ENCODE measurements around the gene HS6ST1. TPM values are rescaled to one million over a fixed set of nuclear protein-coding genes. Genes with fewer than 3 reads are reported as not detected.

The HS6ST1 gene
- total RNA-seq, 1 donor from 2014 or later = 17.9 TPM

DNA sequence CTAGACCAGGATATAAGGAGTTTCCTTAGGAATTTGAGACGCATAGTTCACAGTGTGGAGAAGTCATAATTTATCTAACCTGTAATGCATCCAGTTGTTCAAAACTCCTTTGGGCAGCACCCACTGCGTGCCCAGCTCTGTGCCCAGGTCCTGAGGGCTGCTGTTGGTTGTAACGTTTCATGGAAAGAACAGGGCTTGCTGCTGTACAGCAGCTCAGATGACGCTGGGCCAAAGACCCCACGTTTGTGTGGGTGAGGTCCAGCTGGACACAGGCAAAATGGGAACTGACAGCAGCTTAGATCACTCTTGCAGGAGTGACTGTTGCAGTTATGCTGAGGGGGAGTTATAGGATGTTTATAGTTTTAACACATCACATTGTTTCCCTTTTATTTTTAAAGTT lies 30.0 kb upstream of the HS6ST1 start:
- no peak for DNase-seq (ENCODE audit: low read depth in 2 of 2)

- DNase-seq (ENCODE audit: low read depth in 2 of 2) = peak in 1 of 2 donors; percentile 64
These were observed 29.3 kb upstream of the HS6ST1 start for GRCh38 chr2:128347701-128348539.

GRCh38 chr2:128347171-128347558 lies 28.5 kb upstream of the HS6ST1 start:
- peak in 1 of 2 donors; percentile 25 for DNase-seq (ENCODE audit: low read depth in 2 of 2)

GRCh38 chr2:128346291-128347170 lies 27.9 kb upstream of the HS6ST1 start:
- no peak for DNase-seq (ENCODE audit: low read depth in 2 of 2)

GRCh38 chr2:128345436-128346165 lies 26.9 kb upstream of the HS6ST1 start:
- no peak for DNase-seq (ENCODE audit: low read depth in 2 of 2)

DNA sequence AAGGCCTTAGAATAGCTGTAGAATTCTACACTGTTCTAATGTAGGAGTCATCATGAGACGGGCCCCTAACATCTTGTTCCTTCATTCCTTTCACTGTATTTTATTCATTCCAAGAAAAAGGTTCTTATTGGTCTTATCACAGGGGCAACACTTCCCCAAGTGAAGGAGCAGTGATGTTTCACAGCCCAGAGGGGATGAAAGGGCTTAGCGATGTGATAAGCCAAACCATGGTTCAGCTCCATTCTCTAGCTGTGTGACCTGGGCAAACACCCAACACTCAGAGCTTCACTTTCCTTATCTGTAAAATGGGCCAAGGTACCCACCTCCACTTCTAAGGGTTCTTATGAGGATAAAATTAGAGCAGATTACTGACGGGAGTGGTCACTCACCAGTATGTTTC lies 25.4 kb upstream of the HS6ST1 start:
- no peak for DNase-seq (ENCODE audit: low read depth in 2 of 2)

GRCh38 chr2:128343459-128343858 lies 24.8 kb upstream of the HS6ST1 start:
- no peak for DNase-seq (ENCODE audit: low read depth in 2 of 2)

- DNase-seq (ENCODE audit: low read depth in 2 of 2) = no peak
These were observed 23.9 kb upstream of the HS6ST1 start for GRCh38 chr2:128342550-128342949.

DNA sequence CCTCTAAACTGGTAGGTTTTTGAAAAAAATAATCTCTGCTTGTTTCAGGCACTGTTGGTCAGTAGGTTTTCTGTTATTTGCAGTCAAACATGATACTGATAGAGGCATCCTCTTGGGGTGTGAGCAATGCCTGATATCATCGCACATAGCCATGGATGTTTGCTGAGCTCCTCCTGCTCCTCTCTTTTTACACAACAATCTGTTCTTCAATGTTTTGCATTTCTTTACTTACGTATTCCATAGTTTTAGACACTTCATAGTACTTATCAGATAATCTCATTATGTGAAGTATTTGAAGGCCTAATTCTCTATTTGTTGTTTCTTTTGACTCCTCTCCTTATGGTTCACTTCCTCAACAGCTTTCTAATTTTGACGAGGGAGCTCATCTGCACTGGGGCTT lies 23.0 kb upstream of the HS6ST1 start:
- DNase-seq (ENCODE audit: low read depth in 2 of 2) = no peak

- no peak for DNase-seq (ENCODE audit: low read depth in 2 of 2)
These were observed 13.5 kb upstream of the HS6ST1 start for GRCh38 chr2:128332091-128332634.

GRCh38 chr2:128330583-128330982 lies 11.9 kb upstream of the HS6ST1 start:
- no peak for DNase-seq (ENCODE audit: low read depth in 2 of 2)

- DNase-seq (ENCODE audit: low read depth in 2 of 2) = no peak
These were observed 10.9 kb upstream of the HS6ST1 start for GRCh38 chr2:128329607-128330006.

DNA sequence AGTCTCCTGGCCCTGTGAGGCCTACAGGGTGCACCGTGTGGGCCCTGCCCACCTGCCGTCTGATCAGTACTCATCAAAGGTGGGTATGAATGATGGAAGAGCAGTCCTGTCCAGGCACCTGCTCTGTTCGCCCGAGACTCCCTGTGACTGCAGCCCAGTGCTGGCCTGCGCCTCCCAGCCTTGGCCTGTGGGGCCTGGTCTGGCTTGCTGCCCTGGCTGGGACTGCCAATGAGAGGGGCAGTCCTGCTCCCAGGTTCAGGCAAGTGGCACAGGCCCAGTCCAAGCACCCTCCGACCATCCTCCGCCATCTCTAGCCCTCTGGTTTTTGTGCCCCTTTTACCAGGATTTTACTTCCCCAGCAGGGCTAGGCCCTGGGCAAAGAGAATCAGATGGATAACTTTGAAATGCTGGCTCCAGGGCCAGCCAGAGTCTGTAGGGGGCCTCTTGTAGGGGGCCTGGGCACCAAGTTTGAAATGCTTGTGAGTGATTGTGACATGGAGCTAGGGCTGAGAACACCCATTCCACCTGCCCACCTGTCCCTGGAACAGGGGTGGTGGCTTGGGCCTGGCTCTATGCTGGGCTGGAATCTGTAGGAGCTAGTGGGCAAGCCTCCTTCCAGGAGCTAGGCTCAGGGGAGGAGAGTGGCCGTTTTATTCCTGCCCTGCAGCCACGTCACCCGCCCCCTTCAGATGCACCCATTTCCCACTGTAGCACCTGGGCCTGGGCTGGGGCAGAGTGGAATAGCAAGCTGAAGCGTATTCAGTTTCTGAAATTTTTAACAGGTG lies 8.7 kb upstream of the HS6ST1 start:
- no peak for DNase-seq (ENCODE audit: low read depth in 2 of 2)

DNA sequence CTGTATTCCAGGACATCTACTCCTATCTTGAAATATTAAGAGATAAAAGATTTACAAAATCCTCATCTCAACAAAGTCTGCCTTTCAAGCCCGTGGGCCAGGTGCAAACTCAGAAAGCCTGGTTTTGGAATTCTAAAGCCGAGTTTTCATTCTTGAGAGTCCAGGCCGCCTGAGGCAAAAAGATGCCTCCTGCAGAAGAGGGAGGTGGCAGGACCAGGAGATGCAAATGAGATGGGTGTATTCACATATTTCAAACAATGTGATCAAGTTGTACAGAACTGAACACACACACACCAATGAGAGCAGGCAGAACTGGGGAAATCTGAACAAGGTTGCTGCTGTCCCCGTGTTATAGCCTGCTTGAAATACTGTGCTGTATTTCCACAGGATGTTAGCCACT lies 7.7 kb upstream of the HS6ST1 start:
- no peak for DNase-seq (ENCODE audit: low read depth in 2 of 2)

DNA sequence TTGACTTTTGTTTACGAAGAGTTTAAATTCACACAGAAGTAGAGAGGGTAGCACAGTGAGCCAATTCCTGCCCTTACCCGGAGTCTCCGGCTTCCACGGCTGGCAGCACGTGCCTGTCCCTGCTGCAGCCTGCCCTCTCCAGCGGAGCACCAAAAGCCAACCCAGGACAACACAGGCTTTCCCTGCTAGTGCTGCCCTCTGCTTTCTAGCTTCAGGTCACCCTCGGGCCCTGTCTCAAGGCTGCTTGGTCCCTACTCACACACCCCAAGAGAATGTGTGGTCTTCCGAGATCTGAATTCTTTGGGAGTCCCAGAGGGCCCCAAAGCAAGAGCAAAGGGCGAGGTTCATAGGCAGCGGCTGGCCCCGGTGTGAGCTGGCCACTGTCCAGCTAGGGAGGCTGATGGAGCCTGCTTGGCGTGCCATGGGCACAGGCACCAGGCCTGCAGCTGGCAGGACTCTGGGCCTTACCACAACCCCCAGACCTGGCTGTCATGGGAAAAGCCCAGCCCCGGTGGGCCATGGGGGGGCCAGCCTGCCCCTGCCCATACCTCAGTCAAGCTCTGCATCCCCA lies 7.0 kb upstream of the HS6ST1 start:
- no peak for DNase-seq (ENCODE audit: low read depth in 2 of 2)

GRCh38 chr2:128324897-128325410 lies 6.3 kb upstream of the HS6ST1 start:
- DNase-seq (ENCODE audit: low read depth in 2 of 2) = no peak

- no peak for DNase-seq (ENCODE audit: low read depth in 2 of 2)
These were observed 5.6 kb upstream of the HS6ST1 start for GRCh38 chr2:128324008-128324896.

DNA sequence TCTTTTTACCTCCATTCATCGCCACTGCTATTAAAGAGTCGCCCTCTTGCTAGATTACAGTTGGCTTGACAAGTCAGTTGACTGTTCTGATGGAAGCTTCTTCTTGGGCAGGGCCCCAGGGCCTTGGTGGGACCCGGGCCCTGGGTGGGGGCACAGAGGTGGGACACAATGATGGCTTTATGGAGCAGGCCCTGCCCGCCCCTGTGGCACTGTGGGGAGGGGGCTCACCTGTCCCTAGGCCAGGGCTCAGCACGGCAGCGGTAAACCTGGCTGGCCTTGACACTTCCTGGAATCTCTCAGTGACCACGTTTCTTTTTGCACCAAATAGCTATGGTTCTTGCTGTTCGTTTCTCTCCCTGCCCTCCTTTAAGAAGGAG lies 4.9 kb upstream of the HS6ST1 start:
- no peak for DNase-seq (ENCODE audit: low read depth in 2 of 2)

Measured in lung microvascular endothelial cell (primary cell).